Heart left ventricle (tissue), 16 donors: Measurements from ENCODE around the gene ATG9B. TPM values are rescaled to one million over a fixed set of nuclear protein-coding genes. Genes with fewer than 3 reads are reported as not detected.

ENCODE experiments used
- ATAC-seq, 4 donors: fragments of 200-7000 bp; cut with Tn5 transposase; one replicate each; pipeline ENCODE4 v1.9.1; 2020 to 2022; ENCODE audit warnings: moderate library complexity in 4 of 4, mild to moderate bottlenecking in 3 of 4, moderate number of reproducible peaks in 1 of 4
- DNase-seq, 5 donors: peaks; one replicate each; pipeline ENCODE4 v3.0.0-alpha.2; 2020
- H3K27ac ChIP-seq, 12 donors: fragments of 200-600 bp; sonication (generic) in 4 of 12; one replicate each; pipeline versions ENCODE4 v1.5.0 to v1.8.0; 2016 to 2022; ENCODE audit warnings: mild to moderate bottlenecking in 2 of 12
- H3K27me3 ChIP-seq, 9 donors: fragments of 200-600 bp; sonication (generic) in 2 of 9; one replicate each; pipeline versions ENCODE4 v1.5.1 to v1.8.0; 2016 to 2022; ENCODE audit warnings: mild to moderate bottlenecking in 3 of 9
- H3K36me3 ChIP-seq, 9 donors: fragments of 200-600 bp; sonication (generic) in 2 of 9; one replicate each; pipeline versions ENCODE4 v1.5.0 to v1.8.0; 2018 to 2022; ENCODE audit warnings: mild to moderate bottlenecking in 2 of 9
- H3K4me1 ChIP-seq, 12 donors: fragments of 200-600 bp; sonication (generic) in 4 of 12; one replicate each; pipeline versions ENCODE4 v1.5.0 to v1.8.0; 2016 to 2022; ENCODE audit warnings: mild to moderate bottlenecking in 3 of 12
- H3K4me3 ChIP-seq, 12 donors: fragments of 200-600 bp; sonication (generic) in 4 of 12; one replicate each; pipeline versions ENCODE4 v1.5.0 to v1.8.0; 2017 to 2022; ENCODE audit warnings: mild to moderate bottlenecking in 9 of 12, moderate library complexity in 4 of 12
- H3K9me3 ChIP-seq, 12 donors: fragments of 200-600 bp; sonication (generic) in 4 of 12; one replicate each; pipeline versions ENCODE4 v1.5.0 to v1.8.0; 2016 to 2022; ENCODE audit warnings: mild to moderate bottlenecking in 1 of 12
- CTCF ChIP-seq, 12 donors: fragments of 200-600 bp; sonication (generic) in 4 of 12; IDR thresholded peaks; one replicate each; pipeline versions ENCODE4 v1.5.0 to v1.8.0; 2018 to 2022; ENCODE audit warnings: antibody characterized with exemption in 12 of 12, mild to moderate bottlenecking in 5 of 12
- POLR2A ChIP-seq, 2 donors: fragments of 450-650 bp; IDR thresholded peaks; one replicate each; pipeline ENCODE4 v1.6.1; 2017; ENCODE audit warnings: antibody characterized with exemption in 2 of 2, mild to moderate bottlenecking in 2 of 2, moderate library complexity in 2 of 2
- WGBS, 4 donors: extraction: QIAGEN DNeasy Blood & Tissue Kit in 2 of 4; methylation state at CpG; one replicate each; pipeline versions ENCODE4 v1.1.5 to v1.1.7; 2013 to 2018; 5-methylcytosine and 5-hydroxymethylcytosine counted together
- intact Hi-C, 10 donors: fragments of 100-400 bp; cut with DNase I; formaldehyde crosslinking; loops; one replicate each; pipeline versions ENCODE4 v1.11.1 to v1.14.2; 2022
- polyA plus RNA-seq, 2 donors: library from polyadenylated mRNA; stranded (reverse); fragments of 200-250 nt; gene quantifications; one replicate each; pipeline ENCODE4 v1.2.3, GENCODE V29; 2013
- total RNA-seq, 9 donors: library from RNA; depleted of rRNA in 2 of 9; stranded (reverse); fragments of >200 nt in 2 of 9; fragmentation: NEBNext Ultra II Directional in 3 of 9; extraction: Animal tissue kit (Norgen Biotek cat#: 25700) in 3 of 9; gene quantifications; one replicate each; pipeline versions ENCODE4 v1.1.0 to v1.2.4, GENCODE V29; 2016 to 2023
- donor health status: ischemic (EF 13 %, LVEDD 7.1; RV severe dilation, severe dysfunction).
- donor health status: healthy with polysubstance abuse.
- donor health status: DM: no; HTN: yes; CAD: no.
- donor health status: DM: no; HTN: no; CAD: no.
- donor health status: ischemic (EF 25% LVEDD 6.9; RV normal size, moderate dysfunction).
- donor health status: ischemic (EF 25% LVEDD 5.7; RV mildly dilated, moderate dysfunction).
- donor health status: healthy.
- donor health status: DM: yes; HTN: yes; CAD: no.
- donor health status: ischemic (EF 35%, LVEDD 5.7; RV mildly dilated, moderate dysfunction).
- donor health status: nonischemic (EF 11% LVEDD 7.7; RV severe dilation, severe dysfunction).
- donor health status: DM: yes; HTN: yes; CAD: no.
- donor health status: PGD.
- donor health status: ischemic (EF 29% LVEDD 5.4; RV normal size, mild dysfunction).
- donor health status: nonischemic (EF 23%, LVEDD 6.1; RV moderate dilation, normal function).

The ATG9B gene
- total and polyA plus RNA-seq, 11 donors: 0.07 to 1.0 (median 0.32) TPM; not detected in 7

GRCh38 chr7:151051108-151051507, 26.8 kb upstream of the ATG9B start:
- DNase-seq: peak; percentile 55 to 84 (median 67)

GRCh38 chr7:151048911-151049463, 24.7 kb upstream of the ATG9B start:
- H3K27me3 ChIP-seq: peaks cover 0 to 3% (median 0%) of the 10 kb centered on the region in 9 donors
- no peaks in the 10 kb centered on the region for H3K9me3 ChIP-seq
- ATAC-seq (no peak), DNase-seq (no peak)
- intact Hi-C loops: no loop called here
- H3K4me1 ChIP-seq: peaks cover 0 to 23% (median 9%) of the 10 kb centered on the region in 12 donors
- TF ChIP-seq CTCF (IDR thresholded peaks at IDR 0.05) (no peak), POLR2A (IDR thresholded peaks at IDR 0.05) (no peak)
- H3K27ac ChIP-seq: no peak overlapping the region
- peaks cover 0 to 21% (median 7%) of the 10 kb centered on the region in 9 donors for H3K36me3 ChIP-seq
- H3K4me3 ChIP-seq: no peak overlapping the region
- 90 to 93% (median 92%) methylated on average over 33 to 38 of the region's 38 CpGs for WGBS, 4 donors

More at GRCh38 chr7:151051108-151051507, 26.8 kb upstream of the ATG9B start:
- no peaks in the 10 kb centered on the region for H3K9me3 ChIP-seq
- peaks cover 0 to 23% (median 9%) of the 10 kb centered on the region in 12 donors for H3K4me1 ChIP-seq
- H3K27me3 ChIP-seq: peaks cover 0 to 3% (median 0%) of the 10 kb centered on the region in 9 donors
- peak overlapping the region in 7 of 12 donors; percentile 4 to 34 (median 29) for H3K4me3 ChIP-seq
- 2 to 7% (median 3%) methylated on average over 38 to 50 of the region's 50 CpGs for WGBS, 4 donors
- peaks cover 0 to 2% (median 0%) of the 10 kb centered on the region in 9 donors for H3K36me3 ChIP-seq
- intact Hi-C loops: loop anchor here in 1 of 10 donors (10.0 kb wide), 1 partner anchor 174 kb away; the partner anchor contains the start of gene ABCF2
- ATAC-seq: peak in 3 of 4 donors; percentile 51 to 78 (median 69)
- H3K27ac ChIP-seq: no peak overlapping the region
- TF ChIP-seq CTCF (IDR thresholded peaks at IDR 0.05) (no peak), POLR2A (IDR thresholded peaks at IDR 0.05) (no peak)

GRCh38 chr7:151047976-151048815, 23.9 kb upstream of the ATG9B start, which contains the start of gene ASIC3:
Gene ASIC3 (plus strand): TSS chr7:151048531. CDS start chr7:151048886, 355 bp downstream.
- Histone ChIP-seq H3K4me3 (no peak within 1 kb of the TSS), H3K27ac (no peak within 1 kb of the TSS), H3K27me3 (peaks cover 0 to 3% (median 0%) of the 10 kb centered on the region in 9 donors), H3K9me3 (no peaks in the 10 kb centered on the region), H3K36me3 (peaks cover 0 to 24% (median 7%) of the 10 kb centered on the region in 9 donors), H3K4me1 (peaks cover 0 to 17% (median 9%) of the 10 kb centered on the region in 12 donors)
- no peak for DNase-seq
- TF ChIP-seq CTCF (IDR thresholded peaks at IDR 0.05) (no peak), POLR2A (IDR thresholded peaks at IDR 0.05) (no peak)
- ATAC-seq: no peak
- 72 to 79% (median 76%) methylated on average over 18 to 22 of the region's 22 CpGs for WGBS, 4 donors
- intact Hi-C loops: no loop called here
